Activated T-helper 9 cell treated with anti-CD3 and anti-CD28 coated beads, Interleukin-2, amount 50 U/mL, for 16 hours (primary cell): ENCODE data around the gene S100P.
"Not testable (repeated sequence)": the region's sequence is repeated elsewhere in the genome, so short reads cannot be mapped to it uniquely, and the experiment has no call there.

ENCODE experiments used
- DNase-seq: peaks from one replicate; pipeline ENCODE4 v3.0.0-alpha.2; 2020; ENCODE audit warnings: low read depth

The S100P gene

DNA sequence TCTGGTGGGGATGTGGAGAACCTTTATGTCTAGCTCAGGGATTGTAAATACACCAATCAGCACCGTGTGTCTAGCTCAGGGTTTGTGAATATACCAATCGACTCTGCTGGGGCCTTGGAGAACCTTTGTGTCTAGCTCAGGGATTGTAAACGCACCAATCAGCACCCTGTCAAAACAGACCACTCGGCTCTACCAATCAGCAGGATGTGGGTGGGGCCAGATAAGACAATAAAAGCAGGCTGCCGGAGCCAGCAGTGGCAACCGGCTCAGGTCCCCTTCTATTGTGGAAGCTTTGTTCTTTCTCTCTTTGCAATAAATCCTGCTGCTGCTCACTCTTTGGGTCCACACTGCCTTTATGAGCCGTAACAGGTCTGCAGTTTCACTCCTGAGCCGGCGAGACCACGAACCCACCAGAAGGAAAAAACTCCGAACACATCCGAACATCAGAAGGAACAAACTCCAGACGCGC, 20.5 kb upstream of the S100P start:
- DNase-seq, result not testable (repeated sequence)

DNA sequence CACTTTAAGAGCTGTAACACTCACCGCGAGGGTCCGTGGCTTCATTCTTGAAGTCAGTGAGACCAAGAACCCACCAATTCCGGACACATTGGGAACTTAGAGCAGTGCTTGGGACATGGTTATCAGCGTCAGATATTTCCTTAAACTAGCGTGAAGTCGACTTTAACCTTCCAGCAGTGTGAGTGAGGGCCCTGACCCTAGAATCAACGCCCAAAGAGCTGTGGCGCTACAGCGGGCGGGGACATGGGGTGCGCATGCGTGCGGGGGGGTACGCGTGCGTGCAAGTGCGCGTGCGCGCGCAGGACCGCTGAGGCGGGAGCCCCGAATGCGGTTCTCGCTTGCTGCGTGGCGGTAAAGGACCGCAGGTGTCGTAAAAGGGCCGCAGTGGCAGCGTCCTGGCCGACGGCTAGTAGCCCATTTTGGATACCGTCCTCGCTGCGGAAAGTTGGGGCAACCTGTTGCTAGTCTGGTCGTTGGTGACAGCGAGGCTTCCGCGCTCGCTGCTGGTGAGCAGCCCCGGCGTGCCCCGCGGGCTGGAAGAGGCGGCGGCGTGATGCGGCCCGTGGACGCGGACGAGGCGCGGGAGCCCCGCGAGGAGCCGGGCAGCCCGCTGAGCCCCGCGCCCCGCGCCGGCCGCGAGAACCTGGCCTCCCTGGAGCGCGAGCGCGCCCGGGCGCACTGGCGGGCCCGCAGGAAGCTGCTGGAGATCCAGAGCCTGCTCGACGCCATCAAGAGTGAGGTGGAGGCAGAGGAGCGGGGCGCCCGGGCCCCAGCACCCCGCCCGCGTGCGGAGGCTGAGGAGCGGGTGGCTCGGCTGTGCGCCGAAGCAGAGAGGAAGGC, 19.8 kb upstream of the S100P start:
- DNase-seq, result peak; percentile 89

DNA sequence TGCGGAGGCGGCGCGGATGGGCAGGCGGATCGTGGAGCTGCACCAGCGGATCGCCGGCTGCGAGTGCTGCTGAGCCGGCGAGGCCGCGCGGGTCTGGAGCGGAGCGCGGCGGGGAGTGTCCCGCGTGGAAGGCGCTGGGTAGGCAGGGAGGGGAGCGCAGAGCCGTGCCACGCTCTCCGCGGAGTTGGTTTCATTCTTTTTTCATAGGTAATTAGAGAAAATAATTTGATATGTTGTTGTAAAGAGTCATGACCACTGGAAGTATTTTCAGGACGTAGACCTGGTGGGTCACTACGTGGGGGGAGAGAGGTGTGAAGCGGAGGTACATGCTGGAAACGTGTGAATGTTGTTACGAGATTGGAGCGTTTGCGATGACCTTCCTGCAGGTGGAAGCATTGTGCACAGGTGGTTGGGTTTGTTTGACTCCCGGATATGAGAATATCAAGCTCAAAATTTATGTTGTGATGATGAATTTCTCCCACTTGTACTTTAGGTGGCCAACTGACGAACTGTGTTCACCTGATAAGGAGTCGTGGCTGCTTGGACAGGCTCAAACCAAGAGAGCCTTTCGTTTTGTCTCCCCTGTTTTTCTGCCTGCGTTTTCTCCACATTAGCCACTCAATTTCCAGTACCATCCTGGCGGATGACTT, 19.1 kb upstream of the S100P start:
- DNase-seq, result peak; percentile 52

DNA sequence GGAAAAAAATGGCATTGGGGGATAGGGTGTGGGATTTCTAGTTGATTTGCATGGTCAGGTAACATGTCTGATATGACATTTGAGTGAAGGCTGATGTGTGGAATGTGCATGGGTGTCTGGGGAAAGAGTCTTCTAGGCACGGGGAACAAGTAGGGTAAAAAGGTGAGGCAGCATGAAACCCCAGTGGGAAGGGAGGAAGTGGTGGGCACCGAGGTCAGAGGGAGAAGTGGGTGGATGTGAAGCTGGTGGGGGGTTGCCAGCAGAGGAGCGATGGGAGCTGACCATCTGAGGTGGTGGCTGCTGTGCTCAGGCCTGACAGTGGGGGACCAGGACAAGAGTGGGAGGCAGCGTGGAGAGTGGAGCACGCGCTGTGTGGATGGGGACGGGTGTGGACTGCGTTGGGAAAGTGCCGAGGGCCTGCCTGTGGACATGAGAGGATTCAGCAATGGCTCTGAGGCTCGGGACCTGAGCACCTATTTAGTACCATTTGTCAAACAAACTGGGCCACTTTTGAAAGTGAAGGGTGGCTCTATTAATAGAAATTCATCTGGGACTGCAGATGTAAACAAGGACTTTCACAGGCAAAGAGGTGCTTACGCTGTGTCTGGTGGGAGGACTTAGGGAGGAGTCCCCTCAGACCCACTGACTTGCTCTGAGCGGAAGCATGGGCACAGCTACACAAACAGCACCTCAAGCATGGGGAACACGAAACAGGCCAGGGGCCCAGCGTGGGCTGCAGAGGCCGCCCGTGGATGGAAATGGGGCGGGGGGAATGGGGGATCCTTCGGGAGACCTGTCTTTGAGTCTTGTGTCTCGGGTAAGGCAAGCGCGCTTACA, 16.7 kb upstream of the S100P start:
- no peak for DNase-seq

DNA sequence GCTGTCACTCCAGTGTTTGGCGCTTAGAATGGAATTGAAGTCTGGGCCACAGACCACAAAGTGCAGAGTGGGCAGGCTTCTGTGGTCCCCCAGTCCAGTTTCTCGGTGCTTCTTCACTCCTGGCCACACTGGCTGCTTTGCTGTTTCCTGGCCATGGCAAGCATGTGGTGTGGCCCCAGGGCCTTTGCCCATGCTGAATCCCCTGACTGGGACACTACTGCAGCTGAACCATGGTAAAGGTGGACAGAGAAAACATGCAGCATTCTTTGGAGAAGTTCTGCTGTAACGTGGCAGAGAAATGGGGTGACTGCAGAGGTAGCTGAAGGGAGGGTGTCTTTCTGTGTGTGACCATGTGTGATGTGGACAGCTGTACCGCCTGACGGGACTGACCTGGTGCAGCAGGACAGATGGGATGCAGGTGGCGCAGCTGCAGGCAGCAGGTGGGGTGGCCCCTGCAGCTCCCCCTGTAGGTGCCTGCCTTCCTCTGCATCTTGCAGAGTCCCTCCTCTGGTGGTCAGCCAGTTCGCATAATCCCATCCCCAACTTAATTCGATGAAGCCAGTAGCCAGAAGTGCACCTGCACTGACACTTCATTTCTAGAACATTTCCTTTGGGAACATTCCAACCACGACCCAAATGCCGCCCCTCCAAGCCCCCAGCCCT, 13.2 kb upstream of the S100P start:
- DNase-seq, result no peak

DNA sequence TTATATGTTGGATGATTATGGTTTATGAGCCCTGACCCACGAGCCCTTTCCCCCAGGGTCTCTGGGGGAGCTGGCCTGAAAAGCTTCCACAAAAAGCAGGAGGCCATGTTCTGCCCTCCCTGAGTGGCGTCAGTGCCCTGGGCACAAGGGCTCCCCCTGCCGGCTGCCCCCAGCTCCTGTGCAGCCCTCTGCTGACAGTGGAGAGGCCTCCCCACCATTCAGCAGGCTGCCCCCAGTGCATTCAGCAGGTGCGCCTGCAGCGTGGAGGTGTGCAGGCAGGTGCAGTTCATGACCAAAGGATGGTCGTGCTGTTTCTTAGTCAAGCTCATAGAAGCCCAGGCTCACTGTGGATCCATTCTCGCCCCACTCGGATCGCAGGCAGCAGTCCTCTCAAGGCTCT, 12.5 kb upstream of the S100P start:
- DNase-seq, result no peak

DNA sequence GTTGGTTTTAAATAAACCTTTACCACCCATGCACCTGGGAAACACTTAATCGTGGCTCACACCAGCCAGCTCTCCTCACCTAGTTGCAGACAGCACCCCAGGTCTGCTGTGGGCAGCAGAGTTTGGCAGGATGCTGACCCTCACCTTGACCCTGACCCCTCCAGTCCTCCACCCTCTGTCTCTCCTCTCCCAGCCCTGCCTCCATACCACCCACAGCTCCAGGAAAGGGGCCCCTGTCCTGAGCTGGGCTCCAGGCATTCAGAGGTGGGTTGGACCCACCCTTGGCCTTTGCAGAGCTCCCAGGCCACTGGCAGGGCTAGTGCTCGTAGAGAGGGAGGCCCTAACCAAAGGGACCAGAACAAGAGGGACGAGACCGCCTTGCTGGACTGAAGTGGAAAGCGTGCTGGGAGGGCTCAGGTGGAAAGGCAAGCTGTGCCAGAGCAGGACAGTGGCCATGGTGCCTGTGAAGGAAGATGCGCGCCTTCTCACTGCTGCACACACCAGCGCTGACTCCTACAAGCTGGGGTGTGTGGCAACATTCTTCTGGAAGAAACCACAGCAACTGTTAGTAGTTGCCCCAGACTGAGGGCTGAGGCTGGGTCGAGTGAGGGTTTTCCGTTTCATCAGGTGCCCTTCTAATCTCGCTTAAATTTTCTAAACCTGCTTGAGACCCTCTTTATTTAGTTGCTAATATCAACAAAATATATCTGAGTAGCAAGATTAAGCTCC, 10.7 kb upstream of the S100P start:
- DNase-seq, result no peak

DNA sequence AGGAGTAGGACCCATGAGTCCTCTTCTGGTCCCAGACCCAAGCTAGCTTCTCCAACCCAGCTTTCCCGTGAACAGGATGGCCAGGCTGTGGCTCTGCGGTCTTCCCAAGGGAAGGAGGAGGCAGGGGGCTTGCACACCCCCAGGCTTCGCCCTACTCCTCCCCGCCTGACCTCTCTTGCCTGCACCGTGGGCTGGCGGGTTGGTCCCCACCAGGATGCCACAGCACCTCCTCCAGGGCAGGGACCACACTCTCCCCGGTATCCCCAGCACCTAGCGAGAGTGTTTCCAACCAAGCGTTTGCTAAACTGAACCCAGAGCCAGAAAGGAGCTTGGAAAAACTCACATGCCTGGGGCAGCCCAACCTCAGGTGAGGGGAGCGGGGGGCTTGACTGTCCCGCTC, 9.0 kb upstream of the S100P start:
- no peak for DNase-seq

DNA sequence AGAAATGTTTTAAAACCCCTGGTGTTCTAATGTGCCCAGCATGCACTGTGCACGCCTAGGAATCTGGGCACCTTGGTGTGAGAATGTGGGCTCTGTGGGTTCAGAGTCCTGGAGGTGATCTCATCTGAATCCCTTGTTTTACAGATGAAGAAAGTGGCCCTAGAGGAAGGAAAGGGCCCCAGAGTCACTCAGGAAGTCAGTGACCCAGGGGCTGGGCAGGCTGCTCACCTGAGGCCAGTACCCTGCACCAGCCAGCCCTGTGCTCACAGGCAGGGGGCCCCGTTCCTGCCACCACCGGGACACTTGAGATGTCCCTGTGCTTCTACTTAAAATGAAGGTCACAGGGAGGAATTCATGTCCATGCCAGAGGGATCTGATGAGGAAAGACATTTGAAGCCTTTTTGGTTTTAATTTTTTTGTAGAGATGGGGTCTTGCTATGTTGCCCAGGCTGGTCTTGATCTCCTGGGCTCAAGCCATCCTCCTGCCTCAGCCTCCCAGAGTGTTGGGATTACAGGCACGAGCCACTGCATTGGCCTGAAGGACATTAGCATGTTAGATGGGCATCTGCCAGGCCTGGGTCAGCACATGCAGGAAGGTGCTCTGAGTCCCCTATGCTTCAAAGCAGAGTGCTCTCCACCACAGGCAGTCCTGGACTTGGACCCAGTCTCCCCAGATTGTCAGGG, 7.4 kb upstream of the S100P start:
- no peak for DNase-seq

DNA sequence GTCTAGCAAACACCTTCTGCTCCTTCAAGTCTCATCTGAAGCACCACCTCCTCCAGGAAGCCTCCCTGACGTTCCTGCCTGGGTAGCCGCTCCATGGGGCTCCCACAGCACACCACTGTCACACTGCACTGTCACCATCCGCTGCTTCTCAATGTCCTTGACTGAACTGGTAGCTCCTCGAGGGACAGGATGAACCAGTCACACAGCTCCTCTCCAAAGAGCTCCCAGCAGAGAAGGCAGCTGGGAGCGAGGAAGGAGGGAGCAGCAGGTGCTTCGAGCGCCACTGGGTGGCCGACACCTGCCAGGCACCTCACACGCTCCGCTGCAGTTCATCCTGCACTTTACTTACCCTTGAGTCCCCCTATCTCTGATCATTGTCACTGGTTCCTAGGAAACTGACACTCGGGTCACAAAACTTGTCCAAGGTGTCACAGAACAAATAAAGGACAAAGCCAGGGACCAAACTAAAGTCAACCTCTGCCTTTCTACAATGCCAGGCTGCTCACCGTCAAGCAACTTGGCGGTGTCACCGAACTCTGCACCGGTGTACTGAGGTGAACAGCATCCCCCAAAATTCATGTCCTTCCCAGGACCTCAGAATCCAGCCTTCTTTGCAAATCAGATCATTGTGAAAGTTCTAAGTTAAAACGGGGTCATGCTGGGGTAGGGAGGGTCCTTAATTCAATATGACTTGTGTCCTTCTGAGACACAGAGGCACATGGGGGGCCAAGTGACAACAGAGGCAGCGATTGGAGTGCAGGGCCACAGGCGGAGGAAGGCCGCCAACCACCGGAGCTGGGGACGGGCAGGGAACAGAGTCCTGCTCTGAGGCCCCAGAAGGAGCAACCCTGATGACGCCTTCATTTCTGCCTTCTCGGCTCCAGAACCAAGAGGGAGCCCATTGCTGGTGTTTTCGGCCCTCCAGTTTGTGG, 5.5 kb upstream of the S100P start:
- DNase-seq, result no peak

DNA sequence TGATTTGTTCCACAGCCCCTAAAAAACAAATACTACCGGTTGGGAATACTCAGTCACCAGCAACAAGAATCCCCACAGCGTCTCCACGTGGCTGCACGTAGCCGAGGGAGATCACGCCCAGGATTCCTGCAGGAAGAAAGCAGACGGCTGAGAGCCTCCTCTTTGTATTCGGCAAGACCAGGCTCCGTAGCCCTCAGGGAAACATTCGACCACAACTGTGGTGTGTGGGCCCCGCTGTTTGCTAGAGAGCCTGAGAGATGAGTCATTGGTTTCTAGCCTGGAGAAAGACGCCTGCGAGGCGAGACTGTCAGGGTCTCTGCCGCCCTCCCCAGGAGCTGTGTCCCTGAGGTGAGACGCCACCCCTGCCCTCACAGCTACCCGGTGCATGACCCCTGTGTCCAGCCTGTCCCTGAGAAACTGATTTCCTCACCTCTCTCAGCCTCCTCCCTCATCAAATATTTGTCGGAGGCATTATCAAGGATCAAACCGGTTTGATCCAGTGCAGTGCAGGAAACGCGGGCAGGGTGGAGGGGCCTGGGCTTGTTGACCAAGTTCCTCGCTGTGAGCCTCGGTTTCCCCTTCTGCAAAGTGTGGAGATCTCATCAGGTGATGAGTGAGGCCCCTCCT, 4.7 kb upstream of the S100P start:
- peak; percentile 70 for DNase-seq

DNA sequence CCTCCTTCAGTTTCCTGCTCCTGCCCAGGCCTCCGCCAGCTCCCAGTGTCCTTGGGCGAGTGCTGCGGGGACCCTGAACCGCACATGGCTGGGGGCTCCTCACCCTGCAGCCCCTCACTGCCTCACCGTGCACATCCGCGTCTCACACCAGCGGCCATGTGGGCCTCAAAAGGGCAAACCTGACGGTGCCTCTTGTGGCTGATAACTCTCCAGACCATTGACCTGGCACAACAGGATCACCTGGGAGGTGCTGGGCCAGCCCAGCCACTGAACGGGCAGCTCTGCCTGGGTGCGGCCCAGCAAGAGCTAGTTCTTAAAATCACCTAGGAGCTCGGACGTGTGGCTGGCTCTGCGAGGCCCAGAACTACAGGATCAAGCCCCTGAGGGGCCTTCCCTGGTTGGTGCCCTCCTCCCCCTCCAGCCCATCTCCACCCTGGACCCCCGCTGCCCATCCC, 4.1 kb upstream of the S100P start:
- no peak for DNase-seq

DNA sequence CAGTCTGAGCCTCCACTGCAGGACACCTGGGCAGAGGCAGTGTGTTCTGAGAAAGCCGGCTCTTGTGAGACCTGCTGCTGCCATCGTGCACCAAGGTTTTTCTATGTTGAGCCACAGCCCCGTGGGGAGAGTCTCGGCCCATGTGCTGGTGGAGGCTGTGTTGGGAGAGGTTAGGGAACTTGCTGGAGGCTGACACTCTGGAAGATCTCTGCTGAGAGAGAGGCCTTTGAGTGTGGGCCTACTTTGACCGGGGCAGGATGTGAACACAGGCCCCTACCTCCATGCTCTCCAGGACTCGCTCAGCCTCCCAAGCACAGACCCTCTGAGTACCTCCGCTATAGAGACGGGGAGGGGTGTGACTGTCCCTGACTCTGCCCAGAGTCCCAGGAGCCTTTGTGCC, 1.3 kb upstream of the S100P start:
- no peak for DNase-seq

DNA sequence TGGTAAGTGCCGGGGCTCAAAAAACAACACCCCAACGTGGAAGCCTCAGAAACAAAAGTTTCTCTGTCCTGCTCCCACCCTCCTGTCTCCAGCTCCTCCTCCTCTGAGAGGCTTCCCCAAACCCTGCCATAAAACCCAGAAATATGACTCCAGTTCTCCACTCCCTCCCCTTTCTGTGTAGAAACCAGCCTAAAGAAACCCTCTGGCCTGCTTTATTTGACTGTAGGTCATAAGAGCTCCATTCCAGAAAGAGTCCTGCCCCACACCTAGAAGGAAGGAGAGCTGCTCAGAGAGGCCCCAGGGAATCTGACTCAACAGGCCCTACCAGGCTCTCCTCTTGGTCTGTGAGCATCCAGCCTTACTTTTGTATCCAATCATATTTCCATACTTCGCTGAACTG, 872 bp upstream of the S100P start:
- DNase-seq, result no peak

DNA sequence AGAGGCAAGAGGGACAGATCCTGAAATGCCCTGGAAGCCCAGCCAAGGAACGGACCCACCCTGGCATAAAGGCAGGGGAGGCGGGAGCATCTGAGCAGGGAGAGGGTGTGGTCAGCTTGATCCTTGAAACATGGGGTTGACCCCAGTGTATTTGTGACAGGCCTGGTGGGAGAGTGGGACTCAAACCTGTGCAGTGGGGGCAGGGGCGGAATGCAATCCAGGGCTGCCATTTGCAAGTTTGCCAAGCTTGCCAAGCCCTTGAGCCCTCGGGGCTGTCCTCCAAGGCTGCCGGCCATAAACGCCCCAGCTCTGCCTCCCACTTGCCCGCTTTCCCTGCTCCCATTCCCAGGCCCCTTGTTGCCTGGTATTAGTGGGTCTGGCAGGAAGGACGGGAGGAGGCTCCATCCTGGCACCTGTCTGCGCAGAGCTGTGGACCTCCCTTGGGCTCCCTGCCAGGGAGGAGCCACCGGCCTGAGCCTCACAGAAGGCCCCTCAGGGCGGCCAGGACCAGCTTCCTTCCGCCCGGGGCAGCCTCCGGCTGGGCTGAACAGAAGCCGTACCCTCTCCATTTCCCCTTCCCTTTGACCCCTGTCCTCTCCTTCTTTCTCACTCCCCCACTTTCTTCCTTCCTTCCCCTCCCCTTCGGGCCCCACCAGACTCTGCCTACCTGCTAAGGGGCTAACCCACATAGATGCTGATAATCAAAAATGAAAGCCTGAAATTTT, 661 bp downstream of the S100P start:
- DNase-seq, result no peak

DNA sequence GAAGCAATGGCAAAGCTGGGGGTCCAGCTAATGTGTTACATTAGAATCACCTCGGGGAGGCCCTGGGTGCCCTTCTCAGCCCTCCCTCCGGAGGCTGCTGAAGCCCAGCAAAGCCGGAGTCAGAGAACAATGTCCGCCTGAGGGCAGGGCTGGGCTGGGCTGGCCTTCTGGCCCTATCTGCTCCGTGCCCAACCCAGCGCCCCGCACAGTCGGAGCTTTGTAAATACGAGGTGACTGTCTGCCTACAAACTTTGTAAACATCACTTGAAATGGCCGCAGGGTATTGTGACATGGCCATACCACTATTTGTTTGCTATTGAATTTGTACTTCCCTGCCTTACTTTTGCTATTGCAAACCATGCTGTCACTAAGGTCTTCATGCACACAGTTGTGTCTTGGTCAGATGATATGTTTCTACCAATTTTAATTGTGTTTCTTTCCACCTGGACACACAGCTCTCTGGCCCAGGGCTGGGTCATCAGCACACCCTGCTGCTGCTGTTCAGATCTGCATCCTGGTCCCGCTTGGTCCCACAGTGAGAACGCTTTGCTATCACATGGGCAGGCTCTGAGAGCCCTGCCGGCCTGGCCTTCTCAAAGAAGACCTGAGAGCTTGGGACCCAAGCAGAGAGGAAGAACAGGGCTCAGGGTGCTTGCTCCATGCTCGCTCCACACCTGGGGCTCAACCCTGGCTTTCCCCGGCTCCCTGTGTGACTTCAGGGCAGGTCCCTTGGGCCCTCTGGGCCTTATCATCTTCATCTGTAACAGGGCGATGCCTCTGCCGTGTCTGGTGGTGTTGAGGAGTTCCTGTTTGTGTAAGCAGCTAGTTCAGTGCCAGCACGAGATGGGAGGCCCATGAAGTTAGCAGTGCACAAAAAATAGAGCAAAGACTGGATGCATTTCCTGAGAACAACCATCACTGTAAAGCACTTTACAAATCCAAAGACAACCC, 2.3 kb downstream of the S100P start:
- DNase-seq, result peak; percentile 23

DNA sequence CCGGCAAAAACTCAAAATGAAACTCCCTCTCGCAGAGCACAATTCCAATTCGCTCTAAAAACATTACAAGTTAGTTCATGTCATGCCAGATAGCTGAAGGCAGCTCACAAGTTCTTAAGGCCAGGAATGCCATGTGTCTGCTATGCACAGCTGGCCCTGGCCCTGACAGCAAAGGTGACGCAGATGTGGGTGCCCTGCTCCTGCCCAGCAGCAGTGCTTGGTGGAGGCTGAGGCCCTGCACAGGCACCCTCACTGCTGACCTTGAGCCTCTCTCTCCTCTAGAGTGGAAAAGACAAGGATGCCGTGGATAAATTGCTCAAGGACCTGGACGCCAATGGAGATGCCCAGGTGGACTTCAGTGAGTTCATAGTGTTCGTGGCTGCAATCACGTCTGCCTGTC, 2.9 kb downstream of the S100P start:
- DNase-seq, result no peak
